Measurements from ENCODE around the gene RAB11FIP4.

Gene RAB11FIP4

GRCh38 chr17:31386542-31387075 lies 4.9 kb upstream of the RAB11FIP4 start:
- in situ Hi-C loops (cut with MboI; ENCODE audit: low sequenced_read_pairs) = no loop called here

- in situ Hi-C loops (cut with MboI; ENCODE audit: low sequenced_read_pairs) = no loop called here
These were observed 4.0 kb upstream of the RAB11FIP4 start for GRCh38 chr17:31387438-31387837.

- in situ Hi-C loops (cut with MboI; ENCODE audit: low sequenced_read_pairs) = no loop called here
These were observed 3.1 kb upstream of the RAB11FIP4 start for GRCh38 chr17:31388351-31388750.

GRCh38 chr17:31388770-31389656 lies 2.5 kb upstream of the RAB11FIP4 start:
- in situ Hi-C loops (cut with MboI; ENCODE audit: low sequenced_read_pairs) = no loop called here

GRCh38 chr17:31389657-31390381 lies 1.7 kb upstream of the RAB11FIP4 start:
- in situ Hi-C loops (cut with MboI; ENCODE audit: low sequenced_read_pairs) = no loop called here

- in situ Hi-C loops (cut with MboI; ENCODE audit: low sequenced_read_pairs) = no loop called here
These were observed 1.1 kb upstream of the RAB11FIP4 start for GRCh38 chr17:31390426-31390747.

- in situ Hi-C loops (cut with MboI; ENCODE audit: low sequenced_read_pairs) = no loop called here
These were observed 553 bp upstream of the RAB11FIP4 start for GRCh38 chr17:31390748-31391495.

- in situ Hi-C loops (cut with MboI; ENCODE audit: low sequenced_read_pairs) = no loop called here
These were observed 754 bp downstream of the RAB11FIP4 start for GRCh38 chr17:31392002-31392855.

- in situ Hi-C loops (cut with MboI; ENCODE audit: low sequenced_read_pairs) = no loop called here
These were observed 1.6 kb downstream of the RAB11FIP4 start for GRCh38 chr17:31392856-31393748.

- in situ Hi-C loops (cut with MboI; ENCODE audit: low sequenced_read_pairs) = no loop called here
These were observed 2.3 kb downstream of the RAB11FIP4 start for GRCh38 chr17:31393749-31394146.

- in situ Hi-C loops (cut with MboI; ENCODE audit: low sequenced_read_pairs) = no loop called here
These were observed 3.1 kb downstream of the RAB11FIP4 start for GRCh38 chr17:31394544-31394943.

- in situ Hi-C loops (cut with MboI; ENCODE audit: low sequenced_read_pairs) = no loop called here
These were observed 5.9 kb downstream of the RAB11FIP4 start for GRCh38 chr17:31397256-31397939.

- in situ Hi-C loops (cut with MboI; ENCODE audit: low sequenced_read_pairs) = no loop called here
These were observed 7.2 kb downstream of the RAB11FIP4 start for GRCh38 chr17:31398381-31399311.

- in situ Hi-C loops (cut with MboI; ENCODE audit: low sequenced_read_pairs) = no loop called here
These were observed 9.0 kb downstream of the RAB11FIP4 start for GRCh38 chr17:31400481-31400950.

- in situ Hi-C loops (cut with MboI; ENCODE audit: low sequenced_read_pairs) = no loop called here
These were observed 10.2 kb downstream of the RAB11FIP4 start for GRCh38 chr17:31401456-31402254.

GRCh38 chr17:31404028-31404949 lies 12.8 kb downstream of the RAB11FIP4 start:
- in situ Hi-C loops (cut with MboI; ENCODE audit: low sequenced_read_pairs) = no loop called here

All from HL-60/S4 treated with retinoic acid at 250 ng/mL for 4 days and 3 days (cell line).